ENCODE data around the gene SIDT2.

SIDT2 gene

GRCh38 chr11:117228091-117228490 is 49.5 kb downstream of the SIDT2 start:
- TF ChIP-seq SNAI2 (CRISPR knock-in tag; IDR thresholded peaks at IDR 0.05) (no peak), ZNF70 (CRISPR knock-in tag; IDR thresholded peaks at IDR 0.05) (no peak), RARB (CRISPR knock-in tag; IDR thresholded peaks at IDR 0.05) (no peak), TOX (CRISPR knock-in tag; IDR thresholded peaks at IDR 0.05; ENCODE audit: borderline replicate concordance) (no peak), CREB5 (CRISPR knock-in tag; IDR thresholded peaks at IDR 0.05; ENCODE audit: low read depth) (no peak), TCF4 (CRISPR knock-in tag; IDR thresholded peaks at IDR 0.05; ENCODE audit: borderline replicate concordance) (no peak), TSHZ2 (CRISPR knock-in tag; IDR thresholded peaks at IDR 0.05) (no peak), ESRRG (CRISPR knock-in tag; IDR thresholded peaks at IDR 0.05) (no peak), ZFP30 (CRISPR knock-in tag; IDR thresholded peaks at IDR 0.05) (no peak)
- ATAC-seq: no peak

GRCh38 chr11:117229411-117229810 is 50.9 kb downstream of the SIDT2 start:
- no peak for ATAC-seq

GRCh38 chr11:117229931-117230285 is 51.4 kb downstream of the SIDT2 start:
- no peak for ATAC-seq
- TF ChIP-seq PATZ1 (CRISPR knock-in tag; IDR thresholded peaks at IDR 0.05; ENCODE audit: borderline replicate concordance) (no peak), ZNF8 (CRISPR knock-in tag; IDR thresholded peaks at IDR 0.05) (no peak), ARNTL (CRISPR knock-in tag; IDR thresholded peaks at IDR 0.05; ENCODE audit: borderline replicate concordance, low read depth) (no peak), BACH2 (CRISPR knock-in tag; IDR thresholded peaks at IDR 0.05; ENCODE audit: borderline replicate concordance) (no peak), ZNF70 (CRISPR knock-in tag; IDR thresholded peaks at IDR 0.05) (no peak), TCF4 (CRISPR knock-in tag; IDR thresholded peaks at IDR 0.05; ENCODE audit: borderline replicate concordance) (no peak), SNAI2 (CRISPR knock-in tag; IDR thresholded peaks at IDR 0.05) (no peak), TSHZ2 (CRISPR knock-in tag; IDR thresholded peaks at IDR 0.05) (no peak)

More at GRCh38 chr11:117229411-117229810, 50.9 kb downstream of the SIDT2 start:
- TF ChIP-seq ISL1 (CRISPR knock-in tag; IDR thresholded peaks at IDR 0.05): no peak
- no peak for TF ChIP-seq BACH2 (CRISPR knock-in tag; IDR thresholded peaks at IDR 0.05; ENCODE audit: borderline replicate concordance)
- TF ChIP-seq CREB5 (CRISPR knock-in tag; IDR thresholded peaks at IDR 0.05; ENCODE audit: low read depth): no peak
- no peak for TF ChIP-seq ZNF70 (CRISPR knock-in tag; IDR thresholded peaks at IDR 0.05)
- TF ChIP-seq GLIS3 (CRISPR knock-in tag; IDR thresholded peaks at IDR 0.05): no peak
- no peak for TF ChIP-seq PATZ1 (CRISPR knock-in tag; IDR thresholded peaks at IDR 0.05; ENCODE audit: borderline replicate concordance)
- TF ChIP-seq RARB (CRISPR knock-in tag; IDR thresholded peaks at IDR 0.05): no peak

Data from SK-N-SH treated with all-trans-retinoic acid at 6 μM for 48 hours (cell line).